IMR-90 (cell line): ENCODE measurements around the gene KLHL29. TPM values are rescaled to one million over a fixed set of nuclear protein-coding genes. Genes with fewer than 3 reads are reported as not detected.

Experiments
- ATAC-seq: fragments of 200-7000 bp; cut with Tn5 transposase; 2 replicates; pipeline ENCODE4 v1.9.1; 2020; ENCODE audit warnings: low read depth, mild to moderate bottlenecking, moderate library complexity
- BruUV-seq: library from RNA; stranded (reverse); fragments of 400-500 nt; replicated peaks from 2 replicates; lab custom pipeline; 2021; lab: Mats Ljungman, UMichigan
- CTCF ChIA-PET: fragments of 300-600 bp; formaldehyde crosslinking; extraction: SDS; loops from one replicate; lab custom pipeline; 2021; ENCODE audit warnings: antibody characterized with exemption; lab: Yijun Ruan, JAX
- POLR2A ChIA-PET: fragments of 300-600 bp; sonication (Branson Sonifier 250); formaldehyde crosslinking; loops from one replicate; lab custom pipeline; 2022; ENCODE audit warnings: antibody characterized with exemption; ENCODE audit not compliant: unreplicated experiment; lab: Charles Lee
- DNase-seq: peaks from one replicate; pipeline ENCODE4 v3.0.0; 2013
- H2AFZ ChIP-seq: replicated peaks from 2 replicates; pipeline ENCODE3; 2013; ENCODE audit warnings: low read length, mild to moderate bottlenecking; ENCODE audit not compliant: poor library complexity
- H2AK5ac ChIP-seq: 2 replicates; pipeline ENCODE4 v1.6.1; 2013; ENCODE audit warnings: low read depth, low read length, inconsistent platforms
- H2AK9ac ChIP-seq: replicated peaks from 2 replicates; pipeline ENCODE3; 2013; ENCODE audit warnings: mild to moderate bottlenecking, low read depth, low read length, moderate library complexity; ENCODE audit not compliant: poor library complexity
- H2BK120ac ChIP-seq: 2 replicates; pipeline ENCODE4 v1.6.1; 2013; ENCODE audit warnings: low read depth, low read length, inconsistent platforms
- H2BK15ac ChIP-seq: 3 replicates; pipeline ENCODE4 v1.6.1; 2013; ENCODE audit warnings: low read depth, low read length, inconsistent platforms
- H2BK20ac ChIP-seq: 2 replicates; pipeline ENCODE4 v1.6.1; 2013; ENCODE audit warnings: low read depth, mild to moderate bottlenecking, inconsistent platforms, low read length, moderate library complexity
- H2BK5ac ChIP-seq: 2 replicates; pipeline ENCODE4 v1.6.1; 2013; ENCODE audit warnings: mild to moderate bottlenecking, low read depth, low read length, inconsistent platforms; ENCODE audit not compliant: poor library complexity, severe bottlenecking
- H3K14ac ChIP-seq: replicated peaks from 2 replicates; pipeline ENCODE4 v1.6.1; 2013; ENCODE audit warnings: low read depth, low read length, inconsistent platforms
- H3K18ac ChIP-seq: 2 replicates; pipeline ENCODE4 v1.6.1; 2013; ENCODE audit warnings: low read depth, low read length, control low read depth
- H3K23ac ChIP-seq: 2 replicates; pipeline ENCODE4 v1.6.1; 2013; ENCODE audit warnings: low read depth, low read length, inconsistent platforms
- H3K27ac ChIP-seq: 2 replicates; pipeline ENCODE4 v1.5.1; 2013; ENCODE audit warnings: mild to moderate bottlenecking, control low read depth, low read length; ENCODE audit not compliant: insufficient read depth
- H3K27me3 ChIP-seq: 2 replicates; pipeline ENCODE4 v1.6.1; 2013; ENCODE audit warnings: low read length; ENCODE audit not compliant: control insufficient read depth, insufficient read depth
- H3K36me3 ChIP-seq: 2 replicates; pipeline ENCODE4 v1.6.1; 2013; ENCODE audit warnings: low read length, mixed read lengths; ENCODE audit not compliant: control insufficient read depth, insufficient read depth
- H3K4ac ChIP-seq: 2 replicates; pipeline ENCODE4 v1.6.1; 2013; ENCODE audit warnings: low read depth, low read length, inconsistent platforms
- H3K4me1 ChIP-seq: 2 replicates; pipeline ENCODE4 v1.6.1; 2013; ENCODE audit warnings: low read length, mixed read lengths; ENCODE audit not compliant: control insufficient read depth, insufficient read depth
- H3K4me2 ChIP-seq: 2 replicates; pipeline ENCODE4 v1.6.1; 2013; ENCODE audit warnings: low read depth, mild to moderate bottlenecking, control low read depth, low read length, moderate library complexity
- H3K4me3 ChIP-seq: 2 replicates; pipeline ENCODE4 v1.5.1; 2013; ENCODE audit warnings: low read depth, mild to moderate bottlenecking, control low read depth, low read length, moderate library complexity; ENCODE audit not compliant: insufficient read depth
- H3K56ac ChIP-seq: 2 replicates; pipeline ENCODE4 v1.6.1; 2013; ENCODE audit warnings: low read length, inconsistent platforms; ENCODE audit not compliant: insufficient read depth; ENCODE audit errors: extremely low read depth
- H3K79me1 ChIP-seq, 2 experiments: 2 replicates each; pipeline ENCODE4 v1.6.1; 2013; ENCODE audit warnings: low read length in 2 of 2, inconsistent platforms in 1 of 2, low read depth in 1 of 2
- H3K9ac ChIP-seq: 2 replicates; pipeline ENCODE4 v1.6.1; 2013; ENCODE audit warnings: low read depth, low read length, control low read depth
- H3K9me1 ChIP-seq: 2 replicates; pipeline ENCODE4 v1.6.1; 2013; ENCODE audit warnings: low read length, inconsistent platforms; ENCODE audit not compliant: insufficient read depth
- H3K9me3 ChIP-seq: 2 replicates; pipeline ENCODE4 v1.6.1; 2013; ENCODE audit warnings: low read length; ENCODE audit not compliant: control insufficient read depth, insufficient read depth
- H4K20me1 ChIP-seq: 2 replicates; pipeline ENCODE4 v1.6.1; 2013; ENCODE audit warnings: low read length, inconsistent platforms; ENCODE audit not compliant: insufficient read depth
- H4K5ac ChIP-seq: 2 replicates; pipeline ENCODE4 v1.6.1; 2013; ENCODE audit warnings: mild to moderate bottlenecking, low read depth, low read length, control low read depth
- H4K8ac ChIP-seq, 2 experiments: 2 replicates each; pipeline ENCODE4 v1.6.1; 2013; ENCODE audit warnings: low read depth in 2 of 2, low read length in 2 of 2, control low read depth in 1 of 2, inconsistent platforms in 1 of 2
- H4K91ac ChIP-seq: 2 replicates; pipeline ENCODE4 v1.6.1; 2013; ENCODE audit warnings: low read depth, low read length, inconsistent platforms; ENCODE audit not compliant: insufficient read depth
- CHD1 ChIP-seq: IDR thresholded peaks from 2 replicates; pipeline ENCODE4 v1.6.1; 2012; ENCODE audit warnings: low read depth, low read length, improper control_type of control experiment
- FOS ChIP-seq: fragments of 150-350 bp; IDR thresholded peaks from 2 replicates; pipeline ENCODE4 v1.6.1; 2016; ENCODE audit warnings: low read depth, low read length
- MAZ ChIP-seq: IDR thresholded peaks from 2 replicates; pipeline ENCODE4 v1.6.1; 2012; ENCODE audit warnings: low read depth, mild to moderate bottlenecking, low read length, improper control_type of control experiment, moderate library complexity, borderline replicate concordance
- MXI1 ChIP-seq: IDR thresholded peaks from 2 replicates; pipeline ENCODE4 v1.6.1; 2012; ENCODE audit warnings: low read depth, mild to moderate bottlenecking, low read length, moderate library complexity, borderline replicate concordance
- RAD21 ChIP-seq: IDR thresholded peaks from 2 replicates; pipeline ENCODE4 v1.6.1; 2012; ENCODE audit warnings: low read length, improper control_type of control experiment
- WGBS, 2 experiments: methylation state at CpG; one replicate each; pipeline versions ENCODE4 v1.1.5 to v1.1.7; 2013; ENCODE audit warnings: missing lambda C conversion rate in 2 of 2; ENCODE audit not compliant: insufficient read length in 1 of 2; ENCODE audit errors: extremely low coverage in 2 of 2; 5-methylcytosine and 5-hydroxymethylcytosine counted together
- dilution Hi-C: fragments of 300-500 bp; cut with HindIII; formaldehyde crosslinking; loops from one replicate; pipeline ENCODE4 v1.14.3; 2018; ENCODE audit warnings: low sequenced_read_pairs; ENCODE audit not compliant: unreplicated experiment
- in situ Hi-C: fragments of 300-500 bp; cut with MboI; formaldehyde crosslinking; loops from 3 replicates; pipeline ENCODE4 v1.14.3; 2019; ENCODE audit warnings: low sequenced_read_pairs, inconsistent platforms, mixed read lengths
- intact Hi-C: fragments of 100-400 bp; cut with micrococcal nuclease; formaldehyde crosslinking; loops from 2 replicates; pipeline ENCODE4 v1.10.0; 2022
- polyA plus RNA-seq, 3 experiments: library from polyadenylated mRNA; depleted of rRNA; stranded (reverse); fragments of >200 nt; gene quantifications; 2 replicates each; pipeline ENCODE4 v1.2.3, GENCODE V29; 2012; ENCODE audit warnings: low replicate concordance in 1 of 3
- total RNA-seq: library from RNA; depleted of rRNA; stranded (reverse); fragments of >200 nt; gene quantifications from 2 replicates; pipeline ENCODE4 v1.2.3, GENCODE V29; 2012
- TF ChIP-seq, protein P1 (sequence below): conservative IDR thresholded peaks from 2 replicates; pipeline ENCODE4 v1.5.1; 2012; ENCODE audit warnings: mild to moderate bottlenecking, low read depth, low read length, improper control_type of control experiment
- TF ChIP-seq, protein P2 (sequence below): fragments of 150-350 bp; IDR thresholded peaks from 2 replicates; pipeline ENCODE4 v1.6.1; 2017; ENCODE audit warnings: mild to moderate bottlenecking, antibody characterized with exemption, low read length, low read depth
- TF ChIP-seq, protein P3 (sequence below): fragments of 150-350 bp; IDR thresholded peaks from 2 replicates; pipeline ENCODE4 v1.6.1; 2016; ENCODE audit warnings: low read depth, mild to moderate bottlenecking, low read length, moderate library complexity, borderline replicate concordance

KLHL29 gene
- total and polyA plus RNA-seq, 2 of the 4 experiments (the other 2 are of a cell fraction) = 2.0 to 8.0 TPM

DNA sequence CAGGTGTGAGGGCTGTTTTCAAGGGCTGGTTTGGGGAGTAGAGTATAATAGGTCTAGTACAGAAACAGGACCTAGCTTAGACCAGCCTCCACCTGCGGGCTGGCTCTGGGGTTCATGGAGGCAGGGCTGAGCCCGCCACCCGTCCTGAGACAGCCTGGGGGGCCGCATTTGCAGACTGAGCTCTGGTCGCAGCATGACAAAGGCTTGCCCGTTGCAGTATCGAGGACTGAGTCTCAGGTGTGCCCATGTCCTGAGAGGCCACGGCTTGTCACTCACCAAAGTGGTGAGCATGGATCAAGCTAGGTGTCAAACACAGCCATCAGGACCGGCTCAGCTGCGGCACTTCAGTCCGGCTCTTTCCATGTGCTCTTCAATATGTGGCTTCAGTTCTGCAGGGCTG lies 144.7 kb downstream of the KLHL29 start:
- Histone ChIP-seq H3K14ac (no peak overlapping the region), H3K4ac (no peak overlapping the region), H4K8ac (no peak overlapping the region), H2AK5ac (no peak overlapping the region), H4K20me1 (no peaks in the 10 kb centered on the region; the same call in 1 of the 2 replicates), H2BK5ac (no peak overlapping the region), H3K36me3 (no peaks in the 10 kb centered on the region), H4K5ac (no peak overlapping the region), H2BK120ac (no peak overlapping the region), H3K23ac (no peak overlapping the region), H3K56ac (no peak overlapping the region), H2BK20ac (no peak overlapping the region), H2BK15ac (no peak overlapping the region), H3K4me2 (no peak overlapping the region), H3K9me3 (no peaks in the 10 kb centered on the region), H3K9ac (no peak overlapping the region), H3K4me3 (no peak overlapping the region), H2AK9ac (no peak overlapping the region), H3K18ac (no peak overlapping the region), H3K27me3 (no peaks in the 10 kb centered on the region), H2AFZ (no peak overlapping the region), H4K91ac (no peak overlapping the region), H3K4me1 (peaks cover 9% of the 10 kb centered on the region; the same call in 1 of the 2 replicates), H3K9me1 (no peaks in the 10 kb centered on the region), H3K27ac (no peak overlapping the region), H3K79me1 (peaks cover 0 to 4% of the 10 kb centered on the region in 2 experiments; a peak in 1 of 4 replicates)
- CTCF ChIA-PET = no interaction called here
- BruUV-seq = no TSS peak
- dilution Hi-C loops = no loop called here
- TF ChIP-seq, protein P1, sequence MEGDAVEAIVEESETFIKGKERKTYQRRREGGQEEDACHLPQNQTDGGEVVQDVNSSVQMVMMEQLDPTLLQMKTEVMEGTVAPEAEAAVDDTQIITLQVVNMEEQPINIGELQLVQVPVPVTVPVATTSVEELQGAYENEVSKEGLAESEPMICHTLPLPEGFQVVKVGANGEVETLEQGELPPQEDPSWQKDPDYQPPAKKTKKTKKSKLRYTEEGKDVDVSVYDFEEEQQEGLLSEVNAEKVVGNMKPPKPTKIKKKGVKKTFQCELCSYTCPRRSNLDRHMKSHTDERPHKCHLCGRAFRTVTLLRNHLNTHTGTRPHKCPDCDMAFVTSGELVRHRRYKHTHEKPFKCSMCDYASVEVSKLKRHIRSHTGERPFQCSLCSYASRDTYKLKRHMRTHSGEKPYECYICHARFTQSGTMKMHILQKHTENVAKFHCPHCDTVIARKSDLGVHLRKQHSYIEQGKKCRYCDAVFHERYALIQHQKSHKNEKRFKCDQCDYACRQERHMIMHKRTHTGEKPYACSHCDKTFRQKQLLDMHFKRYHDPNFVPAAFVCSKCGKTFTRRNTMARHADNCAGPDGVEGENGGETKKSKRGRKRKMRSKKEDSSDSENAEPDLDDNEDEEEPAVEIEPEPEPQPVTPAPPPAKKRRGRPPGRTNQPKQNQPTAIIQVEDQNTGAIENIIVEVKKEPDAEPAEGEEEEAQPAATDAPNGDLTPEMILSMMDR = no peak
- TF ChIP-seq, protein P2, sequence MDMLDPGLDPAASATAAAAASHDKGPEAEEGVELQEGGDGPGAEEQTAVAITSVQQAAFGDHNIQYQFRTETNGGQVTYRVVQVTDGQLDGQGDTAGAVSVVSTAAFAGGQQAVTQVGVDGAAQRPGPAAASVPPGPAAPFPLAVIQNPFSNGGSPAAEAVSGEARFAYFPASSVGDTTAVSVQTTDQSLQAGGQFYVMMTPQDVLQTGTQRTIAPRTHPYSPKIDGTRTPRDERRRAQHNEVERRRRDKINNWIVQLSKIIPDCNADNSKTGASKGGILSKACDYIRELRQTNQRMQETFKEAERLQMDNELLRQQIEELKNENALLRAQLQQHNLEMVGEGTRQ = no peak
- no peak for TF ChIP-seq FOS
- TF ChIP-seq, protein P3, sequence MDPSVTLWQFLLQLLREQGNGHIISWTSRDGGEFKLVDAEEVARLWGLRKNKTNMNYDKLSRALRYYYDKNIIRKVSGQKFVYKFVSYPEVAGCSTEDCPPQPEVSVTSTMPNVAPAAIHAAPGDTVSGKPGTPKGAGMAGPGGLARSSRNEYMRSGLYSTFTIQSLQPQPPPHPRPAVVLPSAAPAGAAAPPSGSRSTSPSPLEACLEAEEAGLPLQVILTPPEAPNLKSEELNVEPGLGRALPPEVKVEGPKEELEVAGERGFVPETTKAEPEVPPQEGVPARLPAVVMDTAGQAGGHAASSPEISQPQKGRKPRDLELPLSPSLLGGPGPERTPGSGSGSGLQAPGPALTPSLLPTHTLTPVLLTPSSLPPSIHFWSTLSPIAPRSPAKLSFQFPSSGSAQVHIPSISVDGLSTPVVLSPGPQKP = no peak
- no peak for TF ChIP-seq RAD21
- no peak for TF ChIP-seq CHD1
- no peak for TF ChIP-seq MXI1
- no peak for TF ChIP-seq MAZ
- POLR2A ChIA-PET = no interaction called here
- in situ Hi-C loops = no loop called here
- ATAC-seq = no peak
- 93% methylated on average over 4 of the region's 11 CpGs; no CpG with 5 or more reads in 1 of the 2 experiments for WGBS, 2 experiments
- DNase-seq = no peak
- intact Hi-C loops = no loop called here
